HAP-1 (cell line): ENCODE measurements around the gene ZBTB25.

Experiments
- DNase-seq, 2 experiments: peaks; one replicate each; pipeline ENCODE4 v3.0.0-alpha.2; 2016 to 2020; ENCODE audit warnings: low spot score in 2 of 2
- H3K27me3 ChIP-seq: fragments of 250-450 bp; sonication (Bioruptor Pico); 2 replicates; pipeline ENCODE4 v1.5.1; 2020; ENCODE audit warnings: low read depth, mild to moderate bottlenecking, moderate library complexity
- H3K36me3 ChIP-seq: fragments of 250-450 bp; sonication (Bioruptor Pico); replicated peaks from 2 replicates; pipeline ENCODE4 v1.5.1; 2020; ENCODE audit warnings: mild to moderate bottlenecking
- H3K4me1 ChIP-seq: fragments of 250-450 bp; sonication (Bioruptor Pico); 2 replicates; pipeline ENCODE4 v1.5.1; 2020; ENCODE audit warnings: mild to moderate bottlenecking
- H3K4me3 ChIP-seq: fragments of 250-450 bp; sonication (Bioruptor Pico); 2 replicates; pipeline ENCODE4 v1.5.1; 2020; ENCODE audit warnings: mild to moderate bottlenecking, moderate library complexity
- H3K9me3 ChIP-seq: fragments of 250-450 bp; sonication (Bioruptor Pico); 2 replicates; pipeline ENCODE4 v1.5.1; 2020; ENCODE audit warnings: mild to moderate bottlenecking, moderate library complexity
- in situ Hi-C: fragments of 300-500 bp; cut with MboI; formaldehyde crosslinking; loops from 3 replicates; pipeline ENCODE4 v1.14.3; 2020; ENCODE audit warnings: low sequenced_read_pairs, inconsistent platforms, mixed read lengths

The ZBTB25 gene

GRCh38 chr14:64400829-64401459 lies 102.7 kb downstream of the ZBTB25 start:
- peaks cover 46% of the 10 kb centered on the region for H3K36me3 ChIP-seq
- H3K9me3 ChIP-seq, result no peaks in the 10 kb centered on the region
- in situ Hi-C loops, result no loop called here
- H3K4me1 ChIP-seq, result no peaks in the 10 kb centered on the region
- H3K4me3 ChIP-seq, result no peak overlapping the region
- DNase-seq, result no peak
- H3K27me3 ChIP-seq, result no peaks in the 10 kb centered on the region
